DMS153 treated with DMSO at 0.1 percent for 48 hours (cell line): Measurements from ENCODE around the gene STAMBPL1.
"Not testable (repeated sequence)": the region's sequence is repeated elsewhere in the genome, so short reads cannot be mapped to it uniquely, and the experiment has no call there.

Source experiments
- DNase-seq: peaks from one replicate; lab custom pipeline; 2025; ENCODE audit not compliant: unreplicated experiment; lab: John Stamatoyannopoulos, UW

STAMBPL1 gene

DNA sequence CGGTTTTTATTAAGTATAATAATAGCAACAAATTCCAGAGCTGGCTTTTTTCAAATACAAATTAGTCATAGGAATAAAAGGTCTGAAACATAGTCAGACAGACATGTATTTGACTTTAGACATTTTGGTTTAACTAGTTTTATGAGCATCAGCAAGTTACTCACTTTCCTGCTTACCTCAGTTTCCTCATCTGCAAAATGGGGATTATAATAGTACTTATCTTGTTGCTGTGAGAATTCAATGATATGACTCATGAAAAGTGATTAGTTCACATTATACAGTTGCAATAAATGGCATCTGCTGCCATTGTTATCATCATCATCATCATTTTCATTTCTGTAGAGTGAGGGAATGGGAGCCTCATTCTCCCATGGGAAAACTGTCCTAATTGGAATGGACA lies 39.0 kb downstream of the STAMBPL1 start:
- no peak for DNase-seq

DNA sequence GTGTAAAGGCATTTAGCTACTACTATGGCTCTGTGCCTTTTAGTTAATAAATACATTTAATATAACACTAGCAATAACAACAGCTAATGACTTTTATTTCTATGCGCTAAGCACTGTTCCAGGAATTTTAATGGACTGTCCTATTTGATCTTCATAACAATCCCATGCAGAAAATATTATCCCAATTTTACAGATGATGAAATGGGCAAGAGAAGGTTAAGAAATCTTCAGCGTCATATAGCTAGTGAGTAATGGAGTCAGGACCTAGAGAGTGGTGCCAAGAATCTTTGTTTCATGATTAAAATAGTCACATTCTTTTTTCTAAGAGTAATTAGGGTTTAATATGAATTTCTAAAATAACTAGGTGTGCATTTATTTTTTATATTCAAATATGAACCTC lies 40.2 kb downstream of the STAMBPL1 start:
- DNase-seq, result no peak

DNA sequence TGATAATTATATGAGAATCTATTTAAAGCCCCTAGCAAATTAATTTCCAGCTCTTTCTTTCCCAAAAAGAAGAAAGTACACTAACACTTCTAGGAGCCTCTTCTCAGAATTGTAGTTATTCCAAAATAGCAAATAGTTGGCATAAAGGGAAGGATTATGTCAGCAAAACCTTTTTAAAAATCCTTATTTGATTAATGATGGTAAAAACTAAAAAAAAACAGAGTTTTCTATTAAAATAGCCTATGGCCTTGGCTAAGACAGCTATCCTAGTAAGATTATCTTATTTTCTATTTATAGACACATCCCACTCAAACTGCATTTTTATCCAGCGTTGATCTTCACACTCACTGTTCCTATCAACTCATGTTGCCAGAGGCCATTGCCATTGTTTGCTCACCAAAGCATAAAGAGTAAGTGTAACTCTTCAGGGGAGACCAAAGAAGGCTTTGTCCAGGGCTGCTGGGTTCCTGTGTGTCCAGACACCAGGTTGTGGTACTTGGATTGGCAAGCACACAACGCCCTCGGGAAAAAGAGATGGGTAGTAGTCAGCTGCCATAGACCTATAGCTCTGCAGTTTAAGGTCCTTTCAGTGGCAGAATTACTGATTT lies 41.0 kb downstream of the STAMBPL1 start:
- no peak for DNase-seq

DNA sequence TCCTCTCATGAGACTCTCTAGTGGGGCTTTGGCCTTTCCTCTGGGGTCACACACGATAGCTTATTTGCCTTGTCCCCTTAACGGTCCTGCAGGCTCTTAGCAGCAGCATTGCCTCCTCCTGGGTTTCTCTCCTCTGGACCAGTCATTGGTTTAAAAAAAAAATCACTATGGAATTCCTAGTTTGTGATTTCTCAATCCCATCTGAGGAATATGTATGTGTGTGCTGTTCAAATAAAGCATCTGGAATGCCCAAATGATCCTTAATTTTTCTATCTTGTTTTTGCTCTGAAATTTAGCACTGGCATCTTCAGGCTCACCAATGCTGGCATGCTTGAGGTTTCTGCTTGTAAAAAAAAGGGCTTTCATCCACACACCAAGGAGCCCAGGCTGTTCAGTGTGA lies 42.0 kb downstream of the STAMBPL1 start:
- no peak for DNase-seq

- DNase-seq, result no peak
These were observed 43.5 kb downstream of the STAMBPL1 start for GRCh38 chr10:88923520-88923919.

- no peak for DNase-seq
These were observed 46.7 kb downstream of the STAMBPL1 start for GRCh38 chr10:88926566-88927415.

GRCh38 chr10:88927416-88927690 lies 47.3 kb downstream of the STAMBPL1 start:
- DNase-seq, result no peak

- DNase-seq, result no peak
These were observed 48.2 kb downstream of the STAMBPL1 start for GRCh38 chr10:88928254-88928653.

- DNase-seq, result no peak
These were observed 51.5 kb downstream of the STAMBPL1 start for GRCh38 chr10:88931548-88931947.

- not testable (repeated sequence) for DNase-seq
These were observed 52.0 kb downstream of the STAMBPL1 start for GRCh38 chr10:88932029-88932428.

GRCh38 chr10:88932539-88933256 lies 52.7 kb downstream of the STAMBPL1 start:
- peak; percentile 60 for DNase-seq

GRCh38 chr10:88933564-88933963 lies 53.5 kb downstream of the STAMBPL1 start:
- no peak for DNase-seq

GRCh38 chr10:88934900-88935672 lies 55.0 kb downstream of the STAMBPL1 start:
- peak; percentile 89 for DNase-seq

DNA sequence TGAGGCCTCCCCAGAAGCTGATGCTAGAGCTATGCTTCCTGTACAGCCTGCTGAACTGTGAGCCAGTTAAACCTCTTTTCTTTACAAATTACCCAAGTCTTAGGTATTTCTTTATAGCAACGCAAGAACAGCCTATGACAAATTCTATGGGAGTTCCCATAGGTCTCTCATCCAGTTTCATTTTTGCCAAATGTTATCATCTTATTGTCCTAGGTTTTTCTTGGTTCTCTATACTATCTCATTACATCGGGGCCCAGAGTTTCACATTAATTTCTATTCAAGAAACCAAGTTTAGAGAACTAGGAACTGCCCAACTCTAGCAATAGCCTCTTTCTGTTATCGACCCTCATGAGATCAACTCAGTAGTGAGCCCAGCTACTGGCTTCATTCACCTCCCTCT lies 56.6 kb downstream of the STAMBPL1 start:
- no peak for DNase-seq

GRCh38 chr10:88938039-88938438 lies 58.0 kb downstream of the STAMBPL1 start:
- no peak for DNase-seq

GRCh38 chr10:88938938-88939337 lies 58.9 kb downstream of the STAMBPL1 start:
- DNase-seq, result no peak

GRCh38 chr10:88941026-88941425 lies 61.0 kb downstream of the STAMBPL1 start:
- DNase-seq, result no peak

DNA sequence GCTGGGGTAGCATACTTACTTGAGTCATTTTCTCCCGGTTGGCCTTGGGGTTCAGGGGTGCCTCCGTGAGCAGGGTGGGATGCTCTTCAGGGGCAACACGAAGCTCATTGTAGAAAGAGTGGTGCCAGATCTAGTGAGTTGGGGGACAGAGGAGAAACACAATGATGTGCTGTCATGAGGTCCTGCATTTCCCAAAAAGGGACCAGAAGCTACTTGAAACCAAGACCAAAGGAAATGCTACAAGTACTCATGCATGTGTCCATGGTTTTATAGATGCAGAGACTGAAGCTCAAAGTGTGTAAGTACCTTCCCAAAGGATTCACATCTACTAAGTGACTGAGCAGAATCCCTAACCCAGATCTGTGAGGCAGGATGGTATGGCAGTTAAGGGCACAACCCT lies 63.7 kb downstream of the STAMBPL1 start:
- DNase-seq, result no peak

GRCh38 chr10:88944813-88945212 lies 64.8 kb downstream of the STAMBPL1 start:
- DNase-seq, result no peak

GRCh38 chr10:88946200-88946599 lies 66.2 kb downstream of the STAMBPL1 start:
- no peak for DNase-seq

DNA sequence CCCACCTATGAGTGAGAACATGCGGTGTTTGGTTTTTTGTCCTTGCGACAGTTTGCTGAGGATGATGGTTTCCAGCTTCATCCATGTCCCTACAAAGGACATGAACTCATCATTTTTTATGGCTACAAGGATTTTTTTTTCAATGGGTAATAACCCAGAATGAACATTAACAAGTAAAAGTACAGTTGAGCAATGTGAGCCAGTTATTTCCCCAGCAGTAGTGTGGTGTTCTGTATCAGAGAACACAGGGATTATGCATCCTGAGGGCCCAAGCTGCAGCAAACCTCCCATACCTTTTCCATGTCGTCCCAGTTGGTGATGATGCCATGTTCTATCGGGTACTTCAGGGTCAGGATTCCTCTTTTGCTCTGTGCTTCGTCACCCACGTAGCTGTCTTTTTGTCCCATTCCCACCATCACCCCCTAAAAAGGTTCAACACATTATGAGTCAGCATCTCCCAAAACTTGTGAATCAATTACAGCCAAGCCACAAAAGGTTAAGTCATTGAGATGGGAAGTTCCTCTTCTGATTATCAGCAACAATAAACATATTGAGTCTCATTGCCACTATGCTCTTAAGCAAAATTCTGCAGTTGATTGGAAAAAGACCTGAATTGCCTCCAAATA lies 67.0 kb downstream of the STAMBPL1 start:
- DNase-seq, result no peak
